HG03175 (cell line): Measurements from ENCODE around the gene DHRS1.

Source experiments
- ATAC-seq: cut with Tn5 transposase; IDR thresholded peaks from one replicate; pipeline ENCODE4 v1.9.1; 2021; ENCODE audit warnings: mild to moderate bottlenecking, moderate library complexity; ENCODE audit not compliant: unreplicated experiment

Gene DHRS1

GRCh38 chr14:24310646-24311604 is 11.3 kb upstream of the DHRS1 start, which contains the start of gene LTB4R:
TSS of gene LTB4R (plus strand) at chr14:24311502. CDS start at chr14:24315652, 4,150 bp downstream.
- peak; percentile 73 for ATAC-seq

- no peak for ATAC-seq
Observed at GRCh38 chr14:24310265-24310645, 10.7 kb upstream of the DHRS1 start.

- no peak for ATAC-seq
Observed at GRCh38 chr14:24309538-24310264, 10.1 kb upstream of the DHRS1 start, which contains the start of gene LTB4R2. TSS of gene LTB4R2 (plus strand) at chr14:24310140. CDS start at chr14:24310665, 525 bp downstream.

- no peak for ATAC-seq
Observed at GRCh38 chr14:24308342-24309124, 9.0 kb upstream of the DHRS1 start.

- no peak for ATAC-seq
Observed at GRCh38 chr14:24307575-24308341, 8.2 kb upstream of the DHRS1 start, which contains the start of gene CIDEB. TSS of gene CIDEB (minus strand) at chr14:24307977. CDS start at chr14:24307858, 119 bp downstream.

- ATAC-seq, result no peak
Observed at GRCh38 chr14:24307156-24307574, 7.6 kb upstream of the DHRS1 start.

- ATAC-seq, result no peak
Observed at GRCh38 chr14:24304019-24304387, 4.4 kb upstream of the DHRS1 start.

GRCh38 chr14:24300326-24300980 is 873 bp upstream of the DHRS1 start:
- no peak for ATAC-seq

GRCh38 chr14:24298892-24299254 is 707 bp downstream of the DHRS1 start:
- peak; percentile 5 for ATAC-seq

GRCh38 chr14:24297190-24297964 is 2.2 kb downstream of the DHRS1 start:
- peak; percentile 16 for ATAC-seq

- ATAC-seq, result peak; percentile 45
Observed at GRCh38 chr14:24296341-24297157, 3.0 kb downstream of the DHRS1 start.

- ATAC-seq, result no peak
Observed at GRCh38 chr14:24293525-24293924, 6.1 kb downstream of the DHRS1 start.

GRCh38 chr14:24292118-24292807 is 7.3 kb downstream of the DHRS1 start:
- no peak for ATAC-seq

- ATAC-seq, result no peak
Observed at GRCh38 chr14:24291446-24292117, 8.0 kb downstream of the DHRS1 start.

- no peak for ATAC-seq
Observed at GRCh38 chr14:24290746-24291145, 8.8 kb downstream of the DHRS1 start.

- no peak for ATAC-seq
Observed at GRCh38 chr14:24289649-24290280, 9.8 kb downstream of the DHRS1 start.
